ENCODE data around the gene MORF4L2.

The MORF4L2 gene, protein sequence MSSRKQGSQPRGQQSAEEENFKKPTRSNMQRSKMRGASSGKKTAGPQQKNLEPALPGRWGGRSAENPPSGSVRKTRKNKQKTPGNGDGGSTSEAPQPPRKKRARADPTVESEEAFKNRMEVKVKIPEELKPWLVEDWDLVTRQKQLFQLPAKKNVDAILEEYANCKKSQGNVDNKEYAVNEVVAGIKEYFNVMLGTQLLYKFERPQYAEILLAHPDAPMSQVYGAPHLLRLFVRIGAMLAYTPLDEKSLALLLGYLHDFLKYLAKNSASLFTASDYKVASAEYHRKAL

DNA sequence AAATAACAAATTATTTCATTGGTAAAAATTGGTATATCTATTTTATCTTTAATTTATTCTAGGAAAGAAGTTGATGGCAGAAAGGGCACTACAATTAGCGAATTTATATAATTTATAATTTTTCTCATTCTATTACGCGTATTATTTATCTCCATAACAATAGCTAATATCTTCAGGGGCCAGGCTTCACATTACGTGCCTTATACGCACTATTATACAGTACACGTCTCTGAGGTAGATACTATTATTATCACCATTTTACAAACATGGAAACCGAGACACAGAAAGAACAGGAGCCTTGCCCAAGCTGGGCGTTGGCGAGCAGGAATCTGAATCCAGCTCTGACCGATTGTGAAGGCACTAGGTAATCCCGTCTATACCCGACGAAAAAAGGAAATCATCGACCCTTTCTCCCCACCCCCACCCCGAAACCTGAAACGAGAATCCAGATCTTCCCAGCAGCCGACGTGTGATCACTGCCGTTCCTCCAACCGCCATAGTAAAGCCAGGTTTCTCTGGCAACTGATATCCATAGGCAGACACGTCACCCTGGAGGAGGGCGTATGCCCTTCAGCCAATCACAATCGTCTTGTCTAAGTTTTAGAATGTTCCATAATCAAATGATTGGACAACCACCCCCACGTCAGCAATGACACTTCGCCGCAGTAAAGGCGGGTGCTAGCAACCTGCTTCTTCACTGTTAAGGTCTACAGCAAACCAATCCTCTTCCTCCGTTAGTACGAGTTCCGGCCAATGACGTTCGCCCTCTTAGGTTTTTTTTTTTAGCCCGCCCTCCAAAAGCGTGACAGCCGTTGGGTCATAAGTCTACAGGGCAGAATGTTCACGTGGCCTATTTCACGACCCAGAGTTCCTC is at the start of gene MORF4L2:
Gene MORF4L2, minus strand, starts transcription at position 501 of the 874 bp plus-strand sequence. CDS start 9,672 bp downstream, outside the sequence.
- DNase-seq, result peak; percentile 69 to 95 (median 86)
- intact Hi-C loops (cut with DNase I), result loop anchor here (5.0 kb wide), 4 partner anchors 131 to 456 kb away; partner anchors contain the start of gene RAB9B

DNA sequence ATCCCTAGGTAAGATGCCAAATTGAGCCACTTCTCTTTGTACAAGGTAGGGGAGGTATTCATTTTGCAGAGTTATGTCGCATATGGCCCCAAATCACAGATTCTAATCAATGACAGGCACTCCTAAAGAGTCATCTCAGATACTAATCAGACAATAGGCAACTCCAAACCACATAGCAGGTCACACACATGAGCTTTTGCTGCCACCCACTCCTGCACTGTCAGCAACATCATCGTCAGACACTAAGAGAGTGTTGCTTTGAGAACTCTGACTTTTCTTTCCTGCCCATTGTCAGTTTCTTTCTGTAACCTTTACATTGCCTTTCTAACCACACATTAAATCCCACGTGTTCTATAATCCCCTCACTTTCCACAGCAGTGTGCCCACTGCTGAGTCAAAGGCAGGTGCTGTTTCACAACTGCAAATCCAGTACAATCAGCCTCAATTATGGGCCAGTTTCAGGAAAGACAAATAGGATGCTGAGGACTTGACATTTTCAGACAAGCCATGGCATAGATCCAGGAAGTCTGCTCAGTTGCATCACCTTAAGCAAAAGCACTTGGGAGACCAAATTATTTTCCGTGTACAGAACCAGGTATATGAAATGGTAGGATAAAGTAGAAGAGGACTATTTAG is 47.7 kb upstream of the MORF4L2 start:
- intact Hi-C loops (cut with DNase I), result no loop called here
- peak in 4 of 42 donors; percentile 2 to 40 (median 22) for DNase-seq

- intact Hi-C loops (cut with DNase I), result no loop called here
Observed at GRCh38 chrX:103733017-103733416, 46.5 kb upstream of the MORF4L2 start.

DNA sequence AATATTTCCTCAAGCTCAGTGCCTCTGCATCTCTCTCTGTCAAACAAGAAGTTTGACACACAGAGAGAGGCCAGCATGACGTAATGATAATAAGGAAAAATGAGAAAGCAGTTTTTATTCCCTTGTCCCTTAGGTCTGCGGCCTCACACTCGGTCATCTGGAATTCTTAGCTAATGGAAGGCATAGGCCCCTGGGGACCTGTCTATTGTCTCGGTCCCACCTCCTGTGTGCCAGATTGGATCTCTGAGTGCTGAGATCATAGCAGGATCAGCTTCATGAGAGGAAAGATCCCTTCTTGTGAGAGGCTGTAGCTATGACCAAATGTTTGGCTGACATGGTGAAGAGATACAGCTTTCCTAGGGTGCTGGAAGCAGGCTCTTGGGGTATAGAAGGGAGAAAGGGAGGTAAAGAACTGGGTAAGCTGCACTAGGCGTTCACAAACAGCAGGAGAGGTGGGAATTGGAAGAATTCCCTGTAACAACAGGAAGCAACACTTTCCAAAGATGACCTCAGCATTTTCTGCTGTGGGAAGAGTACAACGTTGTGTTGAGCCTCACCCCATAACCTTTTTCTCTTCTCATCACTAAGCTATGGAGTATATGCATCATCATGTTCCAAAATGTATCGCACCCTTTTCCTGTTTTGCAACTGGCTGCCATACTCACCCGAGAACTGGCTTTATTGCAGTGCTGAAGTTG is 44.4 kb upstream of the MORF4L2 start:
- DNase-seq, result no peak
- intact Hi-C loops (cut with DNase I), result no loop called here

More at GRCh38 chrX:103733017-103733416, 46.5 kb upstream of the MORF4L2 start:
- no peak for DNase-seq

- peak in 1 of 42 donors; percentile 2 for DNase-seq
- intact Hi-C loops (cut with DNase I), result no loop called here
Observed at GRCh38 chrX:103730147-103730795, 43.8 kb upstream of the MORF4L2 start.

GRCh38 chrX:103729015-103729414 is 42.5 kb upstream of the MORF4L2 start:
- peak in 1 of 42 donors; percentile 5 for DNase-seq
- intact Hi-C loops (cut with DNase I), result no loop called here

- DNase-seq, result no peak
- intact Hi-C loops (cut with DNase I), result no loop called here
Observed at GRCh38 chrX:103727115-103727514, 40.6 kb upstream of the MORF4L2 start.

DNA sequence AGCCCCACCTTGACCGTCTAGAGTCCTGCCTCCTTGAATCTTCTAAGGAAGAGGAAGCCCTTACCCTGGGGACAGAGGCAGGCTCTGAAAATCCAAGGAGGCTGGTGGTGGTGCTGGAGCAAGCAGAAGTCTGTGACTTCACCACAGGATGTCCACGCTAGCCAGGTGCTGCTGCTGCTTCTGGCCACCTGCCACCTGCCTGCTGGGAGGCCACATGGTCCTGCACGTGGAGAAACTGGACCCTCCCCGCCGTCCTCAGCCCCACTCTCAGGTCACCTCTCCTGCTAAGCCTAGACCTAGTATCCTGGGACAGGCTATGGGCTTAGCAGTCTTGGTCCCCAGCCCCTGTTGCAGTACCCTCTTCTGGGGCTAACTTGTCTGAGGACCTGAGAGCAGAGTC is 40.0 kb upstream of the MORF4L2 start:
- no peak for DNase-seq
- intact Hi-C loops (cut with DNase I), result no loop called here

DNA sequence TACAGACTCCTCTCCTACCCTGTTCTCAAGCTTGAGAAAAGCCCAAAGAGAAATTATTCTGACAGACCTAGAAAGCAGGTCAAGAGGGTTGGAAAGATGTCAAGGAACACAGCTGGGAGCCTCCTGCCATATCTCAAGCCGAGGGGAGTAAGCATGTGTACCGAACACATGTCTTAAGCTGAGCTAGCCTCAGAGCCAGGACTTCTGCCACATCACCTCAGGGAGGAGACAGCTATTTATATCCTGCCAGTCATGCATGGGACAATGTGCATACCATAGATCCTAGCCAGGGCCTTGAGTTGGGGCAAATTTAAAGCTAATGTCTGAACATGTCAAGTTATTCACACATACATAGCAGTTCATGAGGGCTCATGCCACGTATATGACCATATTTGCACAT is 36.0 kb upstream of the MORF4L2 start:
- DNase-seq, result no peak
- intact Hi-C loops (cut with DNase I), result no loop called here

GRCh38 chrX:103718120-103718519 is 31.6 kb upstream of the MORF4L2 start:
- intact Hi-C loops (cut with DNase I), result no loop called here
- no peak for DNase-seq

- no peak for DNase-seq
Observed at GRCh38 chrX:103716962-103717361, 30.5 kb upstream of the MORF4L2 start.

DNA sequence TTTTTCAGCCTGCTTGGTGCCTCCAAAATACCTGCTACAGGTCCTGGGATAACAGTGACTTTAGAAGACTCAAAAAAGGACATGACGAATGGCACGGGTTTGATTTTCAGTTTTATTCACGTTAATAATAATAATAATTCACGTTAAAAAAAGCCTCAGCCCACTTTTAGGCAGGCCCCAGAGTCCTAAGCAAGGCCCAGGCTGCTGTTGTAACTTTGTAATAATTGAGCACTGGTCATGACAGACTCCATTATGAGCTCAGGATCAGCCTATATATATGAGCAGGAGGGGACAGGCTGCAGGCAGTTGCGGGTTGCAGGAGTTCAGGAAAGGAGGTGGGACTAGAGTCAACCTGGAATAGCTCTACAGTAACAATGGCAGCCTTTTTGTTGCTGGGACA is 24.1 kb upstream of the MORF4L2 start, which contains the start of gene TMEM31:
Gene TMEM31, plus strand, starts transcription at position 301 of the 400 bp plus-strand sequence. CDS start 1,350 bp downstream, outside the sequence.
- no peak for DNase-seq
- intact Hi-C loops (cut with DNase I), result no loop called here

More at GRCh38 chrX:103716962-103717361, 30.5 kb upstream of the MORF4L2 start:
- intact Hi-C loops (cut with DNase I), result no loop called here

GRCh38 chrX:103704863-103705262 is 18.4 kb upstream of the MORF4L2 start:
- intact Hi-C loops (cut with DNase I), result no loop called here
- peak; percentile 53 to 94 (median 82) for DNase-seq

- intact Hi-C loops (cut with DNase I), result no loop called here
- DNase-seq, result no peak
Observed at GRCh38 chrX:103699243-103699642, 12.7 kb upstream of the MORF4L2 start.

- intact Hi-C loops (cut with DNase I), result no loop called here
- DNase-seq, result no peak
Observed at GRCh38 chrX:103697687-103698086, 11.2 kb upstream of the MORF4L2 start.

GRCh38 chrX:103691059-103691458 is 4.6 kb upstream of the MORF4L2 start:
- intact Hi-C loops (cut with DNase I), result no loop called here

DNA sequence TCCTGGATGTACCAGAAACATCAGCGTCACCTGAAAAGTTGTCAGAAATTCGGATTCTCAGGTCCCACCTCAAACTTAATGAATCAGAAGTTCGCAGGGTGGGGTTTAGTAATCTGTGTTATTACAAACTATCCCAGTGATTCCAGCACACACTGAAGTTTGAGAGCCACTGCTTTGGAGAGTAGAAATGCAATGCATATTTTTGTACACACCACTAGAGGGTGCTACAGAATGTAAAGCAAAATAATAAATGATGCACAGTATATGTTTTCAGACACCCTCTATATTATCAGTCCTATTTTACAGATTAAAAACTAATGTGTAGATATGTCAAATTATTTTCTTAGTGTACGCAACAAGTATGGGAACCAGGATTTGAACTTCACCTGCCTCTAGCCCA is 2.4 kb upstream of the MORF4L2 start:
- DNase-seq, result peak in 2 of 42 donors; percentile 37 to 47
- intact Hi-C loops (cut with DNase I), result loop anchor here (2.0 to 5.0 kb wide), 5 partner anchors 86 to 453 kb away; partner anchors contain the start of gene RAB9B

More at GRCh38 chrX:103691059-103691458, 4.6 kb upstream of the MORF4L2 start:
- DNase-seq, result no peak

GRCh38 chrX:103687696-103688201 is 1.2 kb upstream of the MORF4L2 start:
- intact Hi-C loops (cut with DNase I), result loop anchor here (2.0 to 5.0 kb wide), 5 partner anchors 87 to 455 kb away; partner anchors contain the start of gene RAB9B
- DNase-seq, result peak; percentile 31 to 91 (median 75)
